Neural progenitor cell (in vitro differentiated cells): ENCODE measurements around the gene NFS1. TPM values are rescaled to one million over a fixed set of nuclear protein-coding genes. Genes with fewer than 3 reads are reported as not detected.
"Not testable (repeated sequence)": the region's sequence is repeated elsewhere in the genome, so short reads cannot be mapped to it uniquely, and the experiment has no call there.

ENCODE experiments used
- DNase-seq: peaks from one replicate; pipeline ENCODE4 v3.0.0-alpha.2; 2016; ENCODE audit warnings: low spot score
- H2AFZ ChIP-seq: fragments of 200-600 bp; sonication (generic); replicated peaks from 2 replicates; pipeline ENCODE4 v1.6.1; 2016; ENCODE audit warnings: antibody characterized with exemption
- H3F3A ChIP-seq: fragments of 200-600 bp; sonication (generic); 2 replicates; pipeline ENCODE4 v1.6.1; 2016; ENCODE audit warnings: antibody characterized with exemption, low read depth
- H3K27ac ChIP-seq: fragments of 200-600 bp; sonication (generic); 2 replicates; pipeline ENCODE4 v1.5.1; 2016; ENCODE audit warnings: mild to moderate bottlenecking
- H3K27me3 ChIP-seq: fragments of 200-600 bp; sonication (generic); 2 replicates; pipeline ENCODE4 v1.6.1; 2016; ENCODE audit warnings: mild to moderate bottlenecking, moderate library complexity
- H3K36me3 ChIP-seq: fragments of 200-600 bp; sonication (generic); 2 replicates; pipeline ENCODE4 v1.5.1; 2016
- H3K4me1 ChIP-seq: fragments of 200-600 bp; sonication (generic); 2 replicates; pipeline ENCODE4 v1.6.1; 2016; ENCODE audit warnings: mixed run types
- H3K4me2 ChIP-seq: fragments of 200-600 bp; sonication (generic); 2 replicates; pipeline ENCODE4 v1.6.1; 2016
- H3K4me3 ChIP-seq: fragments of 200-600 bp; sonication (generic); 2 replicates; pipeline ENCODE4 v1.5.1; 2016
- H3K79me2 ChIP-seq: fragments of 200-600 bp; sonication (generic); 2 replicates; pipeline ENCODE4 v1.6.1; 2016; ENCODE audit warnings: low read depth
- H3K9ac ChIP-seq: fragments of 200-600 bp; sonication (generic); 2 replicates; pipeline ENCODE4 v1.6.1; 2016
- H3K9me3 ChIP-seq: fragments of 200-600 bp; sonication (generic); 2 replicates; pipeline ENCODE4 v1.5.1; 2016; ENCODE audit warnings: low read depth
- H4K20me1 ChIP-seq: fragments of 200-600 bp; sonication (generic); 2 replicates; pipeline ENCODE4 v1.6.1; 2016; ENCODE audit warnings: low read depth
- H3K27ac Mint-ChIP-seq: 3 replicates; pipeline ENCODE4 v1.8.0; 2021; ENCODE audit warnings: mixed read lengths
- H3K27me3 Mint-ChIP-seq: 2 replicates; pipeline ENCODE4 v1.8.0; 2022; ENCODE audit warnings: low read depth, mild to moderate bottlenecking, inconsistent platforms, moderate library complexity, mixed read lengths; ENCODE audit not compliant: insufficient read depth
- H3K36me3 Mint-ChIP-seq: 3 replicates; pipeline ENCODE4 v1.8.0; 2021; ENCODE audit warnings: mixed read lengths
- H3K4me1 Mint-ChIP-seq: 3 replicates; pipeline ENCODE4 v1.8.0; 2021; ENCODE audit warnings: mixed read lengths
- H3K4me3 Mint-ChIP-seq: 3 replicates; pipeline ENCODE4 v1.8.0; 2021; ENCODE audit warnings: mild to moderate bottlenecking, moderate library complexity, mixed read lengths
- H3K9me3 Mint-ChIP-seq: 3 replicates; pipeline ENCODE4 v1.8.0; 2020; ENCODE audit warnings: mixed read lengths
- EZH2 ChIP-seq: fragments of 200-600 bp; sonication (generic); IDR thresholded peaks from 2 replicates; pipeline ENCODE4 v1.6.1; 2017; ENCODE audit warnings: antibody characterized with exemption, mild to moderate bottlenecking, moderate library complexity
- EZH2phosphoT487 ChIP-seq: fragments of 200-600 bp; sonication (generic); IDR thresholded peaks from 2 replicates; pipeline ENCODE4 v1.6.1; 2017; ENCODE audit warnings: antibody characterized with exemption
- total RNA-seq: library from RNA; depleted of rRNA; stranded (reverse); fragments of >200 nt; gene quantifications from 2 replicates; pipeline ENCODE4 v1.2.3, GENCODE V29; 2015; ENCODE audit warnings: low replicate concordance
- TF ChIP-seq, protein P1 (sequence below): fragments of 200-600 bp; sonication (generic); IDR thresholded peaks from 2 replicates; pipeline ENCODE4 v1.5.1; 2017; ENCODE audit warnings: antibody characterized with exemption, mild to moderate bottlenecking

NFS1 gene
- total RNA-seq, 1 donor from 2014 or later = 21.7 TPM

DNA sequence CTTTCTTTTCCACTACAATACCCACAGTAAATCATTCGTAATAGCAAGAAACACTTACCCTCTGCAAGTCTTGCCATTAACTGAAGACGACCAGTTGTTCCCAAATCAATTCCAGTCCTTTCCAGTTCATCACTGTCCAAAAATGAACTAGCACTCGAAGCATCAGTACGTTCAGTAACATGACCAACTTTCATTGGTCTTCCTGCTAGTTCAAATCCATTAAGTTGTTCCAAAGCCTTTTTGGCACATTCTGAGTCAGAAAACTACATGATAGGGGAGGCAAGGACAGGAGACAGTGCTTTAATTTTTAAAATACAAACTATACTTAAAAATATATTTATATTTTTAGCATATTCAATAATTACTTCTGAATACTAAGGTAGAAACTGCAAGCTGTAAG, 15.0 kb upstream of the NFS1 start:
- Histone ChIP-seq H3K79me2 (peaks cover 96% of the 10 kb centered on the region), H3K27me3 (no peaks in the 10 kb centered on the region), H3K27ac (no peak overlapping the region), H4K20me1 (peaks cover 98% of the 10 kb centered on the region), H3K9ac (no peak overlapping the region), H3K4me2 (no peak overlapping the region), H3K9me3 (no peaks in the 10 kb centered on the region), H3K36me3 (peaks cover 50% of the 10 kb centered on the region), H3K4me1 (no peaks in the 10 kb centered on the region), H3F3A (peaks cover 87% of the 10 kb centered on the region), H2AFZ (no peak overlapping the region), H3K4me3 (no peak overlapping the region)
- H3K27ac Mint-ChIP-seq = no peak overlapping the region
- peaks cover 34% of the 10 kb centered on the region for H3K36me3 Mint-ChIP-seq
- TF ChIP-seq, protein P1, sequence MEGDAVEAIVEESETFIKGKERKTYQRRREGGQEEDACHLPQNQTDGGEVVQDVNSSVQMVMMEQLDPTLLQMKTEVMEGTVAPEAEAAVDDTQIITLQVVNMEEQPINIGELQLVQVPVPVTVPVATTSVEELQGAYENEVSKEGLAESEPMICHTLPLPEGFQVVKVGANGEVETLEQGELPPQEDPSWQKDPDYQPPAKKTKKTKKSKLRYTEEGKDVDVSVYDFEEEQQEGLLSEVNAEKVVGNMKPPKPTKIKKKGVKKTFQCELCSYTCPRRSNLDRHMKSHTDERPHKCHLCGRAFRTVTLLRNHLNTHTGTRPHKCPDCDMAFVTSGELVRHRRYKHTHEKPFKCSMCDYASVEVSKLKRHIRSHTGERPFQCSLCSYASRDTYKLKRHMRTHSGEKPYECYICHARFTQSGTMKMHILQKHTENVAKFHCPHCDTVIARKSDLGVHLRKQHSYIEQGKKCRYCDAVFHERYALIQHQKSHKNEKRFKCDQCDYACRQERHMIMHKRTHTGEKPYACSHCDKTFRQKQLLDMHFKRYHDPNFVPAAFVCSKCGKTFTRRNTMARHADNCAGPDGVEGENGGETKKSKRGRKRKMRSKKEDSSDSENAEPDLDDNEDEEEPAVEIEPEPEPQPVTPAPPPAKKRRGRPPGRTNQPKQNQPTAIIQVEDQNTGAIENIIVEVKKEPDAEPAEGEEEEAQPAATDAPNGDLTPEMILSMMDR = no peak
- TF ChIP-seq EZH2phosphoT487 (no peak), EZH2 (no peak)
- H3K4me1 Mint-ChIP-seq = no peaks in the 10 kb centered on the region
- no peaks in the 10 kb centered on the region for H3K9me3 Mint-ChIP-seq
- H3K27me3 Mint-ChIP-seq = no peaks in the 10 kb centered on the region
- no peak overlapping the region for H3K4me3 Mint-ChIP-seq
- no peak for DNase-seq

DNA sequence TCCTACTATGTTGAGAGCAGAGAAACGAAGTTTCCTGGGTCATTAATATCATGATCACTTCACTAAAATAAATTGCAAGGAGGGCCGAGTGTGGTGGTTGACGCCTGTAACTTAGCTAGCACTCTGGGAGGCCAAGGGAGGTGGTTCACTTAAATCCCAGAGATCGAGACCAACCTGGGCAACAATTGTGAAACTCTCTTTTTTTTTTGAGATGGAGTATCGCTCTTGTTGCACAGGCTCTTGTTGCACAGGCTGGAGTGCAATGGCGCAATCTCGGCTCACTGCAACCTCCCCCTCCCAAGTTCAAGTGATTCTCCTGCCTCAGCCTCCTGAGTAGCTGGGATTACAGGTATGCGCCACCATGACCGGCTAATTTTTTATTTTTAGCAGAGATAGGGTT, 14.0 kb upstream of the NFS1 start:
- not testable (repeated sequence) for H3K27me3 Mint-ChIP-seq

DNA sequence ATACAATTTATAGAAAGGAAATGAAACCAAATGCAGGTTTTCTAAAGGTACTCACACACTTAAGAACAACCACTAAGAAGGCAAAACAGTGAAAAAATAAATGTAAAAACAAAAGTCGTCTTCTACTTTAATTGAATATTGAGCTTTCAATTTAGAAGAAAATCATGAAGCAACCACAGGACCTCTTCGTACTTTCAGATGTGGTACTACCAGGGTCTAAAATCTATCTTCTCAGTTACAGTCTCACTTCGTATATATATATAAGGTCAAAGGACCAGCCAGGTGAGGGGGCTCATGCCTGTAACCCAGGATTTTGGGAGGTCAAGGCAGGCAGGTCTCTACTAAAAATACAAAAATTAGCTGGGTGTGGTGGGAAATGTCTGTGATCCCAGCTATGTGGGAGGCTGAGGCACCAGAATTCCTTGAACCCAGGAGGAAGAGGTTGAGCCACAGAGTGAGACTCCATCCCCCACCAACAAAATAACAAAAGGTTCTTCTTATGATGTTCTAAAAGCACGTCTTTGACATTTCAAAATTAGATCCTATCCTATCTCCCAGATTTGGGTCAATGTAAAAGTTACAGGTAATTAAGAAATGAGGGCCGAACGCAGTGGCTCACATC, 12.5 kb upstream of the NFS1 start:
- no peak for DNase-seq
- H3K27ac ChIP-seq = peak overlapping the region; percentile 44
- peaks cover 92% of the 10 kb centered on the region for H3F3A ChIP-seq
- no peaks in the 10 kb centered on the region for H3K27me3 Mint-ChIP-seq
- peaks cover 34% of the 10 kb centered on the region for H3K36me3 Mint-ChIP-seq
- H3K4me1 Mint-ChIP-seq = no peaks in the 10 kb centered on the region
- peaks cover 96% of the 10 kb centered on the region for H3K79me2 ChIP-seq
- H3K9ac ChIP-seq = no peak overlapping the region
- H3K27ac Mint-ChIP-seq = no peak overlapping the region
- H3K4me3 Mint-ChIP-seq = no peak overlapping the region
- no peaks in the 10 kb centered on the region for H3K9me3 Mint-ChIP-seq
- no peaks in the 10 kb centered on the region for H3K27me3 ChIP-seq
- no peak overlapping the region for H3K4me2 ChIP-seq
- H3K9me3 ChIP-seq = no peaks in the 10 kb centered on the region
- H3K4me1 ChIP-seq = no peaks in the 10 kb centered on the region
- H4K20me1 ChIP-seq = peaks cover 94% of the 10 kb centered on the region
- H3K4me3 ChIP-seq = no peak overlapping the region
- no peak overlapping the region for H2AFZ ChIP-seq
- TF ChIP-seq, protein P1 = no peak
- TF ChIP-seq EZH2phosphoT487 (no peak), EZH2 (no peak)
- H3K36me3 ChIP-seq = peaks cover 60% of the 10 kb centered on the region

More for the DNA sequence above, 14.0 kb upstream of the NFS1 start:
- not testable (repeated sequence) for H3K27me3 ChIP-seq, DNase-seq, H3K4me1 ChIP-seq, H3K4me2 ChIP-seq, H3K9me3 Mint-ChIP-seq, H3K4me1 Mint-ChIP-seq, H3K4me3 Mint-ChIP-seq, H3K9me3 ChIP-seq, H3K4me3 ChIP-seq, H2AFZ ChIP-seq, H3K9ac ChIP-seq, H3K27ac Mint-ChIP-seq
- Histone ChIP-seq H3K27ac (peak overlapping the region; percentile 47), H4K20me1 (peaks cover 98% of the 10 kb centered on the region), H3F3A (peaks cover 90% of the 10 kb centered on the region), H3K36me3 (peaks cover 52% of the 10 kb centered on the region), H3K79me2 (peaks cover 97% of the 10 kb centered on the region)
- peaks cover 35% of the 10 kb centered on the region for H3K36me3 Mint-ChIP-seq

DNA sequence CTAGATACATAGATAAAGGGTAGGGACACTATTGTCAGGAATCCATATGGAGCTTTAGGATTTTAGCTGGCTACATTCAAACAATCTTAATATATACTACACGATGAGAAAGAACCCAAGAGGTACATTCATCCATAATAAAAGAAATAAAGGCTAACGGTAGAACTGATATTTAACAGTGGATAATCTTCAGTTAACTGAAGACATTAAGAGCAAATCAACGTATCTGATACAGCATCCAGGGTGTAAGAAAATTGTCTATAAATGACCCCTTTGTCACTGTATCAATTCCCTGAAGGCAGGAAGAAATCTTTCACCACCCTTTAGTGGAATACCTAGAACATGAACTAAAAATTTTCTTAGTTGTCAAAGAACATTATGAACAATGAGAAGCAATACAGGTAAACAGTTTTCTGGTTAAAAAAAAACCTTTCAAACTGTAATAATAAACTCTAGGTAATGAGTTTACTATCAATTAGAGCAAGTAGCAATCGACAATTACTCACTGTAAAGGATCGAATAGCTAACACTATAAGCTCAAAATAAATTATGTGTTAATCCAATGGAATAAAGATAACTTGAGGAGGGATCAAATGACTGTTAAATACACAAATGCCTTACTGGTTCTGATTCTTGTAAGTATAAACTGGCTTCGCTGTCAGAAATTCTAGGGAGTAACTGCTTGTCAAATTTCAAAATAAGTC, 11.9 kb upstream of the NFS1 start:
- Histone ChIP-seq H3K4me3 (no peak overlapping the region), H3K36me3 (peaks cover 54% of the 10 kb centered on the region), H3K79me2 (peaks cover 96% of the 10 kb centered on the region), H3F3A (peaks cover 92% of the 10 kb centered on the region), H2AFZ (no peak overlapping the region), H3K27ac (peak overlapping the region; percentile 44), H3K9ac (no peak overlapping the region), H3K9me3 (no peaks in the 10 kb centered on the region), H3K4me2 (no peak overlapping the region), H4K20me1 (peaks cover 94% of the 10 kb centered on the region), H3K4me1 (no peaks in the 10 kb centered on the region), H3K27me3 (no peaks in the 10 kb centered on the region)
- Mint-ChIP-seq H3K27ac (no peak overlapping the region), H3K4me1 (no peaks in the 10 kb centered on the region), H3K9me3 (no peaks in the 10 kb centered on the region), H3K27me3 (no peaks in the 10 kb centered on the region), H3K4me3 (no peak overlapping the region), H3K36me3 (peaks cover 34% of the 10 kb centered on the region)
- TF ChIP-seq EZH2 (no peak), EZH2phosphoT487 (no peak)
- TF ChIP-seq, protein P1 = no peak
- no peak for DNase-seq
